HT1080 (cell line): ENCODE measurements around the gene BACH1. TPM values are rescaled to one million over a fixed set of nuclear protein-coding genes. Genes with fewer than 3 reads are reported as not detected.
"Not testable (repeated sequence)": the region's sequence is repeated elsewhere in the genome, so short reads cannot be mapped to it uniquely, and the experiment has no call there.

Experiments used
- DNase-seq: peaks from one replicate; pipeline ENCODE4 v3.0.0-alpha.2; 2015; ENCODE audit warnings: low read depth
- polyA plus RNA-seq, 2 experiments: library from polyadenylated mRNA; depleted of rRNA; stranded (reverse); fragments of >200 nt; gene quantifications; 2 replicates each; pipeline ENCODE4 v1.2.3, GENCODE V29; 2015
- total RNA-seq: library from RNA; depleted of rRNA; stranded (reverse); fragments of >200 nt; shearing (Covaris generic); gene quantifications from 2 replicates; pipeline ENCODE4 v1.2.3, GENCODE V29; 2014; rRNA removed

BACH1 gene
- total RNA-seq: 25.2 and 31.7 TPM in 2 replicates
- 20.4 and 26.8 TPM in 2 replicates for polyA plus RNA-seq (2015; cell fraction: cytosol; rRNA removed)
- 32.1 and 33.5 TPM in 2 replicates for polyA plus RNA-seq (2015; cell fraction: nucleus; rRNA removed)

- DNase-seq: peak; percentile 87
Observed at GRCh38 chr21:29298348-29299045, at the start of gene BACH1. BACH1 (plus strand) TSS chr21:29298922; CDS start chr21:29321281, 22,359 bp downstream.

DNA sequence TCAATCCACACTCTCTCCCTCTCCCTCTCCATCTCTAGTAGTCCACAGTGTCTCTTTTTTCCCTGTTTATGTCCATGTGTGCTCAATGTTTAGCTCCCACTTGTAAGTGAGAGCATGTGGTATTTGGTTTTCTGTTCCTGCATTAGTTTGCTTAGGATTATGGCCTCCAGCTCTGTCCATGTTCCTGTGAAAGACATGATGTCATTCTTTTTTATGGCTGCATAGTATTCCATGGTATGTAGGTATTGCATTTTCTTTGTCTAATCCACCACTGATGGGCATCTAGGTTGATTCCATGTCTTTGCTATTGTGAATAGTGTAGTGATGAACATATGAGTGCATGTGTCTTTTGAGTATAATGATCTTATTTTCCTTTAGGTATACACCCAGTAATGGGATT, 49.4 kb upstream of the BACH1 start:
- DNase-seq: not testable (repeated sequence)

GRCh38 chr21:29250636-29251035, 48.1 kb upstream of the BACH1 start:
- no peak for DNase-seq

DNA sequence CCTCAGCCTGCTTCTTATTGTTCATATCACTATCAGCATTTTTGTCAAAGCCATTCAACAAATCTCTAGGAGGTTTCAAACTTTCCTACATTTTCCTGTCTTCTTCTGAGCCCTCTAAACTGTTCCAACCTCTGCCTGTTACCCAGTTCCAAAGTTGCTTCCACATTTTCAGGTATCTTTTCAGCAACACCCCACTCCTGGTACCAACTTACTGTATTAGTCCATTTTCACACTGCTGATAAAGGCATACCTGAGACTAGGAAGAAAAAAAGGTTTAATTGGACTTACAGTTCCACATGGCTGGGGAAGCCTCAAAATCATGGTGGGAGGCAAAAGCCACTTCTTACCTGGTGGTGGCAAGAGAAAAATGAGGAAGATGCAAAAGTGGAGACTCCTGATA, 44.9 kb upstream of the BACH1 start:
- DNase-seq: not testable (repeated sequence)

- DNase-seq: no peak
Observed at GRCh38 chr21:29254550-29254949, 44.2 kb upstream of the BACH1 start.

DNA sequence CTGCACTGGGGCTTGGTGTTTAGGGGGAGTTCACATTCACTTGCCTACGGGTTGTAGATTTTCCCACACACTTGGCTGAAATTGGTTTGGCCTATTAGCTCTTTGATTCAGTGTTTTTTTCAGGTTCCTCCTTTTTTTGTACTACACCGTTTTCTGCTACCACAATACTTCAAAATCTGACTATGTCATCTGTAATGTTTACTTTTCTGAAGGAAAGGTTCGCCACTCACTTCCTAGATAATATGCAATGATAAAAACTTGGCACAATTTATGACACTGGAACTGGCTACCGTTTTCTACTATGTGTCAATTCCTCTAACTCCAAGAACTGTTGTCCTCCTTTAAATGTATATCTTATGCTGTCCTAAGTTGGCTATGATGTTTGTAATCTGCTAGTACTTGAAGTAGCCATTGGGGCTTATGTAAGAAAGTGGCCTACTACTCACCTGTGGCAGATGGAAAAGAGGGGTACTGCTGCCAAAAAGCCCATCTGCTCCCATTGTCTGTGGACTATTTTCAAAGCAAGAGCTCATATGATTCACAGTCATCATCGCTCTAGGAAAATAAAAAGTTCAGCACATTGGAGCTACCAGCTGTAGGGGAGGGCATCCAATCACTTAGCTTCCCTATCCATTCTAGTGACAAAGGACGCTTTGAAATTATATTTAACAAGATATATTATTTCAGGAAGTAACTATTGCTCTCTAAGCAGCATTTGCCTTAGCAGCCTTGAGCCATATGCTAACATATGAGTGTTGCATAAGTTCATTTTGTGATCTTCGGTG, 42.4 kb upstream of the BACH1 start:
- no peak for DNase-seq

DNA sequence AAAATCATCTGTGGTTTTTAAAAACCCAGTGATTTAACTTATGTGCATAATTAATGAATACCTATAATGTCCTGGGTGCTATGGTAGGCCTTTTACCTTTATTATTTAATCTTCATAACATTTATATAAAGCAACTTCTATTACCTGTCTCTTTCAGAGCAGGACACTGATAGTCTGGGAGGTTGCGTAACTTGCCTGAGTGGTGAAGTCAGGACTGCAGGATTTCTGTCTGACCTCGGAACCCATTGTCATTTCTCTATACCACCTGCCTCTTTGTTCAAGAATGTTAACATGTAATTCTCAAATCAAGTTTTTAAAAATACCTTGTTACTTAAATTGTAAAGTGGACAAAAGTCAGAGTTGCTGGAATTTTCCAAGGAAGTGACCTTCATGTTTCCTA, 41.0 kb upstream of the BACH1 start:
- no peak for DNase-seq

- peak; percentile 90 for DNase-seq
Observed at GRCh38 chr21:29258626-29259338, 39.9 kb upstream of the BACH1 start.

DNA sequence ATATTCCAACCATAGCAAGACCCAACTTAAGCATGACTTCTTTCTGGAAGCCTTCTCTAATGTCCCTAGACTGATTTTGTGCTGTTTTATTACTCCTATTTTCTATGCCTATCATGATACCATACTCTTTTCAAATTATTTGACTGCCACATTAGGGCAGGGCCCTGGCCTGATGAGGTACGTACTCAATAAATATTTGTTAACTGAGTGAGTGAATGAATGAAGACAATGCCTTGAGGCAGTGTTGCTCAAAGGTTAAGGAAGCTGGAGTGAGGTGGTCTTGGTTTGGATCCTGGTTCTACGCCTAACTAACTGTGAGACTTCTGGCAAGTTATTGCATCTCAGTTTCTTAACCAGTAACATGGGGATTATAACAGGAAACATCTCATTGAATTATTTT, 38.3 kb upstream of the BACH1 start:
- DNase-seq: no peak

GRCh38 chr21:29261555-29262540, 36.9 kb upstream of the BACH1 start:
- no peak for DNase-seq

GRCh38 chr21:29264721-29265120, 34.0 kb upstream of the BACH1 start:
- no peak for DNase-seq

DNA sequence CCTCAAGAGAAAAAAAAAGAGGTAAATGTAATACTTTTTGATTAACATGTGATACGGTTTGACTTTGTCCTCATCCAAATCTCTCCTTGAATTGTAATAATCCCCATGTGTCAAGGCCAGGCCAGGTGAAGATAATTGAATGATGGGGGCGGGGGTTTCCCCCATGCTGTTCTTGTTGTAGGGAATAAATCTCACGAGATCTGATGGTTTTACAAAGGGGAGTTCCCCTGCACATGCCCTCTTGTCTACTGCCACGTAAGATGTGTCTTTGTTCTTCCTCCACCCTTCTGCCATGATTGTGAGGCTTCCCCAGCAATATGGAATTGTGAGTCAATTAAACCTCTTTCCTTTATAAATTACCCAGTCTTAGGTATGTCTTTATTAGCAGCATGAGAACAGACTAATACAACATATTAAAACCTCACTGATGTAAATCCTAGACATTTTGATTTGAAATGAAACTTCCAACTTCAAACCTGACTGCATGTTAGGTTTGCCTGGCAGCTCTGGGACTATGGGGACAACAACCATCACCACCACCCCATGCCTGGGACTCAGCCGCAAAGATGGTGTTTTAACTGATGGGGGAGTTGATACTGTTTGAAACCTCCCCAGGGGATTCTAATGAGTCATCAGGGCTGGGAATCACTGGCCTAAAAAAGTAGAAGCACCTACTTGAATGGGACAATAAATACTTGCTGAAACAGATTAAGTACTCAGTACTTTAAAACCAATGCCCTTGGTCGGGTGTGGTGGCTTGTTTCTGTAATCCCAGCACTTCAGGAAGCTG, 32.8 kb upstream of the BACH1 start:
- DNase-seq: no peak

DNA sequence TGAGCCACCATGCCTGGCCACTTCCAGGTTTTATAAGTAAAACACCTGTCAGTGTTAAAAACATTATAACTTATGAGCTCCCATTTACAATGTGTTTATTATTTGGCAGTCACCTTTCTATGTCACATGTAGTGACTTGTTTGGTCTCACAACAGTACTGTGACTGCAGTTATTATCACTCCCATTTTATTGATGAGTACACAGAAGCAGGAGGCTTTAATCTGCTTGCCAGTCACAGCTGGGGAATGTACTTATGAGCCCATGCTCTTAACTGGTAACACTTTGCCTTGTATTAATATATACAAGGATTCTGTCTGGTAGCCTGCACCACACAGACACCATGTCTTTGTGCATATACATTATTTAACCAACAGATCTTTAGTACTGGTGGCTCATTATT, 31.1 kb upstream of the BACH1 start:
- no peak for DNase-seq

DNA sequence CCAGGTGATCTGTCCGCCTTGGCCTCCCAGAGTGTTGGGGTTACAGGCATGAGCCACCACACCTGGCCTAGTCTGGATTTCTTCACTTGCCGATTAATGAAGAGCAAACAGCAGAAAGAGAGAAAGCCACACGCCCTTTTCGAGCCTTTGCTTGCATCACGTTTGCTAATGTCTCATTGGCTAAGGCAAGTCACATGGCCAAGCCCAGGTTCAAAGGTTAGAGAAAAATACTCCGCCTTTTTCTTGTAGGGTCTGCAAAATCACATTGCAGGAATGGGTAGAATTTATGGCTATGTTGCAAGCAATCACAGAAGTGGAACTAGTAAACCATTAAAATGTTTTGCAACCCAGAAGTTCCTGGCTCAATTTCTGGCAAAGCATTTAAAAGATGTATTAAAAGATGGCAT, 26.8 kb upstream of the BACH1 start:
- no peak for DNase-seq

DNA sequence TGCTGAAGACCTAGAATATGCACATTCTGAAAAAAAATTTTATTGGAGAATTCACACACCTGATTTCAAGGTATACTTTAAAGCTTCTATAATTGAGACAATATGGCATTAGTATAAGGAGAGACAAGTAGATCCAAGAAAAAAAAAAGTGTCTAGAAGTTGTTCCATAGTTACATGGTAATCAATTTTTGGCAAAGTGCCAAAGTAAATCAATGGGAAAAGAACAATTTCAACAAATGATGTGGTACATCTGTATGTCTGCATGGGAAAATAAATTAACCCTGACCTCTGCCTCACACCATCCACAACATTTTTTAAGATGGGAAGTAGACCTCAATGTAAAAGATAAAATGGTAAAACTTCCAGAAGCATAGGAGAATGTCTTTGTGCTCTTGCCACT, 21.3 kb upstream of the BACH1 start:
- no peak for DNase-seq

- DNase-seq: no peak
Observed at GRCh38 chr21:29279558-29279957, 19.2 kb upstream of the BACH1 start.

GRCh38 chr21:29281801-29282200, 16.9 kb upstream of the BACH1 start:
- not testable (repeated sequence) for DNase-seq

- peak; percentile 20 for DNase-seq
Observed at GRCh38 chr21:29287383-29287782, 11.3 kb upstream of the BACH1 start.

DNA sequence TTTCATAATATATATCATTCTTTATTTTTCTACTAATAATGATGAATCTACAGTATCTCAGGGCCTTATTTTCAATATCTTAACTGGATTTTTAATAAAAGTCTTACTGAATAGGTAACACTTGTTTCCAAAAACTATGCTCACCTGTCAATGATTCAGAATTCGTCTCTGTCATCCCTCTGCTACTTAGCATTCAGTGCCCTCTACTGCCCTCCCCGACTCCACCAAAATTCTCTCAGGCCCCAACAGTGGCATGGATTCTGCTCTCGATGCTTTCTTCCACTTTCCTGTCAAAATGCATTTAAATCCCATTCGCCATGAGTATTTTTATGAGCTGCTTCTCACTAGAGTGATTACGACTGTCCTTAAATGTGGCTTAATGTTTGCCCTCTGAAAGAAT, 10.5 kb upstream of the BACH1 start:
- DNase-seq: no peak

DNA sequence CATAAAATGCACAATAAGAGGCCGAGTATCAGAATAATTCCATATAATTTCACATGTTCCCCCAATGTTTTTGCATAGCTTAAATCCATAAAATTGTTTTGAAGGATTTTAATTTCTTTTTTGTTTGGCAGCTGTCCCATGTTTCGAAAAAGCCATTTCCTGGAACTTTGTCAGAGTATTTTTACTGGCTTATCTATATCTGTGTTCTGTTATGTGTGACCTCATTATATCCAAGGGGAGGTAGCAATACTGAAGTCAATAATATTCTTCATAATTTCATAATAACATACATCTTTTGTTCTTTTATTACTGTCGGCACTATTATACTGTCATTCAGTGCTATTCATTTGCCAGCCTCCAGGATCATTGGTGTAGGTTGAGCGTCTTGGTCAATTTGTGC, 9.4 kb upstream of the BACH1 start:
- no peak for DNase-seq
